HUDEP-2 (cell line): ENCODE data around the gene ALG1.
"Not testable (repeated sequence)": the region's sequence is repeated elsewhere in the genome, so short reads cannot be mapped to it uniquely, and the experiment has no call there.

Experiments used
- DNase-seq, 76 experiments: peaks; one replicate each; lab custom pipeline; 2025; ENCODE audit not compliant: unreplicated experiment in 76 of 76; lab: John Stamatoyannopoulos, UW

The ALG1 gene

DNA sequence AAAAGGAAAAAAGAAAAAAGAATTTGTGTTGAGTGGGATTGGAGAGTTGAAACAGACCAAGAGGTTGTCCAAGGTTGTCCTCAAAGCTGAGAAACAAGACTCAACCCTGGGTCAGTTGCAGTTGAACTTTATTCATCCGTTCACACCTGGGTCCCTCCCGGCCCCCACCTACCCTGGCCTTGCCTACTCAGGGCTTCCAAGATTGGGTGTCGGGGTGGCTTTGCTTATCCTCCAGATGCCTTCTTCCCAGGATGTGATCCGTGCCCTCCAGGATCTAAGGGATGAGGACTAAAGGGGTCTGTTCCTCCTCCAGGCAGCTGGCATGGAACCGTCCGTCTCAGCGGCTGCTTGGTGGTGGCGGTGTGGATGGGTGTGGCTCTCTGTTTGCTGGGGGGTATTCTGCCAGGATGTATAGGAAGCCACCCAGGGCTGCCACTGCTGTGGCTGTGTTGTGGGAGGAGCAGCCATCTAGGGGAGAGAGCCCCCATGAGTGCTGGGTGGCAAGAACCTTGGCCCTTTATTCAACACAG lies 27.6 kb upstream of the ALG1 start:
- DNase-seq, result no peak

DNA sequence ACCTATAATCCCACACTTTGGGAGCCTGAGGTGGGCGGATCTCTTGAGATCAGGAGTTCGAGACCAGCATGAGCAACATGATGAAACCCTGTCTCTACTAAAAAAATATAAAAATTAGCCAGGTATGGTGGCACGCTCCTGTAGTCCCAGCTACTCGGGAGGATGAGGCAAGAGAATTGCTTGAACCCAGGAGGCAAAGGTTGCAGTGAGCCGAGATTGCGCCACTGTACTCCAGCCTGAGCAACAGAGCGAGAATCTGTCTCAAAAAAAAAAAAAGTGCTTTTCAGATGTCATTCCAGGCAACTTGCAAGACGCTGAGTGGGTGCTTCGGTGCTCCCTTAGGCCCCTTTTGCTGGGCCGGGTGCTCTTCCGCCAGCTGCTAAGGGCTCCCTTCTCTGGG lies 27.1 kb upstream of the ALG1 start:
- DNase-seq, result not testable (repeated sequence)

DNA sequence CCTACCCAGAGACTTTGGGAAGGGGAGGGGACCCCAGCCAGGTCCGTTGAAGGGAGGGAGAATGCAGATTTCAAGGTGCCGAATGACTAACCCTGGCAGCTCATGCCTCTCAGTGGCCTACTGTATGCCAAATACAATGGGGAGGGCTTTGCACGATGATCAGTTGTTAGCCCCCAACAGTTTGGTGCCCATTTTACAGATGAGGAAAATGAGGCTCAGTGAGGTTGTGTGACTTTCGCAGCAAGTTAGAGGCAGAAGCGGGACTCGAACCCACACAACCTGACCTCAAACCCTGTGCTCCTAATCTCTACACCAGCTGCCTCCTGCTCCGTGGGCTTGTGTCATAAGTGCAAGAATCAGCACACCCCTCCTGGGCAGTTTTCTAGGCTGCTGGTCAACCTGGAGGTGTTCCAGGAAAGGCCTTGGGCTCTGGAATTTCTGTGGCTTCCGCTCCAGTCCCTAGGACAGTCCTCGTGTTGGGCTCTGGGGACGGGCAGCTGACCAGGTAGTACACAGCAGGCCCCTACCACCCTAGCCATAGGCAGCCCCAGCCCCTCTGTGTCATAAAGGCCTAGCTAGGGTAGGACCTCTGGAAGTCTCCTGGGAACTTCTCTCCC lies 26.0 kb upstream of the ALG1 start:
- no peak for DNase-seq

DNA sequence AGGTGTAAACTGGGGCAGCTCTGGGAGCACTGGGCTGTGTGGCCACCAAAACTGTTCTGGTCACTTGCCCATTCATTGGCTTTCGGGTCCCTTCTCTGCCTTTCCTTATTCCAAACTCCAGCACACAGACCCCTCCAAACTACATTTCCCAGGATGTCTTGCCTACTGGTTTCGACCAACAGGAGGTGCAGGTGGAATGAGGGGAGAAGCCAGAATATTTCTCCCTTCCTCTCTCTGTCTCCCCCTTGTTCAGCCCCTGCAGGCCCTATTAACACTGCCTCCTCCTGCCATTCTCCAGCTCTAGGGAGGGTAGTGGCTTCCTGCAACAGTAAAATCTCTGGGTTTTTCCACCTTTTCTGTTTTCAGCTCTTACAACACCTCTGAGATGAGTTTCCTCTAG lies 24.7 kb upstream of the ALG1 start:
- DNase-seq, result no peak

DNA sequence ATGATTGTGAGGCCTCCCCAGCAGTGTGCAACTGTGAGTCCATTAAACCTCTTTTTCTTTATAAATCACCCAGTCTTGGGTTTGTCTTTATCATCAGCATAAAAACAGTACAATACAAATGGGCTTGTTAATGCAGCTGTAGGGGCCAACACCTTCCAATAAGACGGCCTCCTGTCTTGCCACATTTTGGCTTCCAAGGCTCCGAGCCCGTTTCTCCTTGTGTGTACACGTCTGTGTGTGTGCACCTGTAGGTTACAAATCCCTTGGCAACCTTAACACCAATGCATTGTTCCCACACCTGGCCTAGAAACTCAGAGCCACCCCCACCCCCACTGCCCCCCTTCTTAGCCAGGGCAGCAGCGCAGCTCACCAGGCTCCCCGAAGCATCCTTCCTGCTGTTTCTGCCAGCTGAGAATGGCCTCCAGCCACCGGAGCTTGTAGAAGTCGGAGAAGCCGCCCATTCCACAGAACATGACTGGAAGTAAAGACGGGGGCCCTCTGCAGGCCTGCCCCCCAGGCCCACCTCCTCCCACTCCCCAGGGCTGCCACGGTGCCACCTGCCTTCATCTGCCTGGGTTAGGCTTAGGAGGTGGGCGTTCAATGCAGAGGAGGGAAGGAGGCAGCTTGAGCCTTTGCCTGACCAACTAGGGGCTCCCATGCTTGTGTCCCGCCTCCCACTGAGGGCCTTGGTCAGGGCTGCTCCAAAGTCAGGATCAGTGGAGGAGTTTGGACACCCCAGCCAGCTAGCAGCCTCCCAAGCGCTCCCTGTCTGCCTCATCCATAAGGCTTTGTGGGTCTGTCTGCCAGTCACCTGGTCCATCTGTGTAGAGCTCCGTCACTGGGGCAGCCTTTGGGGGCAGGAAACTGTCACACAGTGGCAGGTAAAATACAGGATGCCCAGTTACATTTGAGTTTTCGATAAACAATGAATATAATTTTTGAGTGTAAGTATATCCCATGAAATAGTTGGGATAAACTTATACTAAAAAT lies 16.5 kb upstream of the ALG1 start:
- DNase-seq, result peak in 1 of 76 experiments; percentile 6

DNA sequence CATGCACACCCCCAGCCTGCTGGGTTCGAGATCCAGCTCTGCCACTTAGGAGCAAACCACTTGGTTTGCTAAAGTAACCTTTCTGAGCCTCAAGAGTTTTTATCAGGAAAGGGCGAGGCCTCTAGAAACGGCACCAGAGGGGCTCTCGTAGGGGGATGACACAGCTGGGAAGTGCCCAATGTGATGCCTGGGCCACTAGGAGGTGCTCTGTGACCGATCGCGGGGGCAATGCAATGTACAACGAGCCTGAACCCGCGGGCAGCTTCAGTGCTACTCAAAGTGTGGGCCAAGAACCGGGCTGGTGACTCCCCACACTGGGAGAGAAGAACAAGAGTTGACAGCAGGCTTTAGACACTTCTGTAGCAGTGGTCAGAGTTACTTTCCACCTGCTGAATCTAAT lies 15.3 kb upstream of the ALG1 start:
- DNase-seq, result peak in 59 of 76 experiments; percentile 14 to 69 (median 44)

DNA sequence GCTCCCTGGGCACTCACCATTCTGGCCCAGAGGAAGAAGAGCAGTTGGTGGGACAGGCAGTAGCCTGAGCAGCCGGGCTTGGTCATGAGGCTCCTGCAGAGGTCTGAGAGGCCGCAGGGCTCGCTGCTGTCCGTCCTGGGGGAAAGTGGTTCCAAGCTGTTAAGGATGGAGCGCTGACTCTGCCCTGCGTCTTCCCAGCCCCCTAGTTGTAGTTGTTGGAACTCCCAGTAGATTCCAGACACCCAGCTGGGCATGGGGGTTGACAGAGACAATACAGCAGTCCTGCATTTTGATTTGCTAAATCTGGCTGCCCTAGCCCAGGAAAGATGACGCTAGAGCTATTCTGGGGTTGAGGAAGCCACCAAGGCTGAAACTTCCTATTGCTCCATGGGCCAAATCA lies 13.2 kb upstream of the ALG1 start:
- no peak for DNase-seq

DNA sequence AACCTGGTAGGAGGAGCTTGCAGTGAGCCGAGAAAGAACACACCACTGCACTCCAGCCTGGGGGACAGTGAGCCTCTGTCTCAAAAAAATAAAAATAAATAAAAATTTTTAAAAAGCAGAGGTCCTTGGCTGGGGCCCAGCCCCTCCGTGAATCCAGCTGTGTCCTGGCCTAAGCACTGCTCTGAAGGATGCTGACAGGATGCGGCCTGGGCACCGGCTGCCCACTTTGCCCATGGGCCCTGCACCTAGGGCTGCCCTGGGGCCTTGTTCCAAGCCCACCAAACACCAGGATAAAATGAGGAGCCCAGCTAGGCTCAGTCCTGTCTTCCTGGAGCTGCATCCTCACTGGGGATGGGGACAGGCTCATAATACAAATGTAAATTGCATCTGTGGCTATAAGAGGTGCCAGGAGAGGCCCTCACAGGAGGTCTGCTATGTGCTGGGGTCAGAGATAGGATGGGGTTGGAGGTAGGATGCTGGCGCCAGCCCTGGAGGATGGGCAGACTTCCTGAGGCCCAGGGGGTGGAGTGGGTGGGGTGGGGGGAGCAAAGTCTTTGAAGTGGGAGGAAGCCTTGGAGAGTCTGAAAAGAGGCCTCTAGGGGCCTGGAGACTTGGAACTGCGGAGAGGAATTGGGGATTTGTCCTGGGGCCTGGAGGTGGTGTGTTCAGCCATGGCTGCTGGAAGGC lies 12.1 kb upstream of the ALG1 start:
- DNase-seq, result no peak

DNA sequence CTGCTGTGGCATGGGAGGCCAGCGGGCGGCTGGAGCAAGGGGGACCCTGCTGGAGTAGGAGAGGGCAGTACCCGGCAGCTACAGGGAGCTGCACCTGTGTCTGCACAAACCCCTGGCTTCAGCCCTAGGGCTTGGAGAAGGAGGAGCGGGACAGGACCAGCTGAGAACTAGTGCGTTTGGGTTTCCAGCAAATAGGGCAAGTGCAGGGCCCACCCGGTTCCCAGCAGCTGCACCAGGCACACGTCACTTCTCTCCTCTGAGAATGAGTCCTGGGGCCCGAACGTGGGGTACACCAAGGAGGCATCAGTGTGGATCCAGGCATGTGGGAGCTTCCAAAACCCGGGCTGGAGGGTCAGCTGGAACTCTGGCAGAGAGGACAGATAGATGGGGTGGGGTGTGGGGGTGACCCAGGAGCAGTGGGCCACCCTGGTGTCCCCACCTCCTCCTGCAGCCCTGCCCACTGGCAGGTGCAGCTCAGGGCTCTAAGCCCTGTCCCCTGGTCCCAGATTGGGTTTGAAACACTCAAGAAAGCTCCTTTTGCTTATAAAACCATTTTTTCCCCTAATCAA lies 11.5 kb upstream of the ALG1 start:
- no peak for DNase-seq

DNA sequence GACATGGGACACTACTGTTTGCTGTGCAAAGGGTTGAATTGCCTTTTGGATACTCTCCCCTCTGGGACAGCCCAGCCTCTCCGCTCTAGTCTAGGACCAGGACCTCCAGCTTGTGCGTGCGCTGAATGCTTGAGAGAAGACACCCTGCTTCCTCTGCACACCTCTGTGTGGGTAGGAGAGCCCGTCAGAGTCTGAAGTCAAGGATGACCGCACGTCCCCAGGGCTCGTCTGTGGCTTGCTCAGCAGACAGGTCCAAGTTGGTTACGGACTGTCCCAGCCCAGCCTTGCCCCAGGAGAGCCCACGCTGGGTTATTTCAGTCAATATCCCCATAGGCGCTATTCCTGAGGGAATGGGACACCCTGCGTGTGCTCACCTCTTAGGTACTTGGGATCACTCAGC lies 9.6 kb upstream of the ALG1 start:
- no peak for DNase-seq

DNA sequence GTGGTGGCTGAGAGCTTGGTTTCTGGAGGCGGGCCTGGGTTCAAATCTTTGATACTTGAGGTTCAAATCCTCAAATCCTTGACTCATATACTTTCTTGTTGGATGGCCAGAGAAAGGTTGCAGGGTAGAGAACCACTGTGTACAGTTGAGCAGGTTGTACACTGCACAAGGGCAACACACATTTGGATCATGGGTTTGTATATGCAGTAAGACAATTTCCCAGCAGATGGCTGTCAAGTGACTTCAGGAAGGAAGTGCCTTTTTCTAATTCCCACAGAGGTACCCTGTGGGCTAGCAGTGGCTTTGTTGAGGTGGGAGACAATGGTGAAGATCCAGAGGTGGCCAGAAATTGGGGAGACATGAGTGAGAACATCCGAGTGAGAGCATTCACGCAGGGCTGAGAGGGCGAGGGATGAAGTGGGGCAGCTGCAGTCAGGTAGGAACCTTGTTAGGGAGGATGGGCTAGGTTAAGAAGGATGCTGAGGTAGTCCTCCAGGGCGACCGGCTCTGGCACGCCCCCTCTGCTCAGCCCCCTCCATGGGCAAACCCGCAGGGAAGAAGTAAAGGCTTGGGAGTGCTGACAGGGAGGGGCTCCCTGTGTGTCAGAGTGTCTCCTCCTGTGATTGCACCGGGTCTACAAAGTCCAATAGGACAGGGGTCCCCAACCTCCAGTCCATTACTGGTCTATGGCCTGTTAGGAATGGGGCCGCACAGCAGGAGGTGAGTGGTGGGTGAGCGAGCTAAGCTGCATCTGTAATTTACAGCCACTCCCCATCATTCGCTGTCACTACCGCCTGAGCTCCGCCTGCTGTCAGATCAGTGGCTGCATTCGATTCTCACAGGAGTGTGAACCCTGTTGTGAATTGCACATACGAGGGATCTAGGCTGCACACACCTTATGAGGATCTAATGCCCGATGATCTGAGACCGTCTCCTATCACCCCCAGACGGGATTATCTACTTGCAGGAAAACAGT lies 8.6 kb upstream of the ALG1 start:
- no peak for DNase-seq

DNA sequence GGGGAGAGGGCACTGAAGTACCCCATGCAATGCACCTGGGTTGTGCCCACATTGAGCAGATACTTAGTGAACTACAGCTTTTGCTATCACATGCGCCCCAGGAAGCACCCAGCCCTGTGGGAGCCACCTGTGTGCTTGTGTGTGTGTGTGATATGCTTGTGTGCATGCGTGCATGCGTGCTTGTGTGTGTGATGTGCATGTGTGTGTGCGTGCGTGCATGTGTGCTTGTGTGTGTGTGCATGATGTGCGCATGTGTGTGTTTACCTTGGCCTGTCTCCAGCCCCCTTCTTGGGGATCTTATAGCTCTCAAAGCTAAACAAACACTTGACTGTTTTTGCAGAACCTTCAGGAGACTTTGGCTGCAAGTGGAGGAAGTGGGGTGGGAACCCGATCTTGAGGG lies 6.7 kb upstream of the ALG1 start:
- no peak for DNase-seq

DNA sequence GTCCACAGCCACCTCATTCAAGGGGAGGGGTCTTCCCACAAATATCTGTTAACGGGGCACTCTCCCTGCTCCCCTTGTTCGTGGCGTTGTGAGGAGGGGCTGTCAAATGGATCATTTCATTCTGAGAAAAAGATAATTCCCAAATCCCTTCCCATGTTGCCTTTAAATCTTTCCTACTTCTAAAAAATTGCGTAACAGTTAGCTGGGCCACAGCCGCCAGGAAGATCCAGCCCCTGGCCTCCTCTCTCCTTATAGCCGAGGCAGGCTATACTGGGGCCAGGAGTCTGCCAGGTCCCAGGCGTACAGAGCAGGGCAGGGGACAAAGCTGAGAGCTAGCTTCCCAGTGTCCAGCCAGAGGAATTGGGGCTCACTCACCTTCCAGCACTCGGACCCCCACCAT lies 6.3 kb upstream of the ALG1 start:
- DNase-seq, result no peak

DNA sequence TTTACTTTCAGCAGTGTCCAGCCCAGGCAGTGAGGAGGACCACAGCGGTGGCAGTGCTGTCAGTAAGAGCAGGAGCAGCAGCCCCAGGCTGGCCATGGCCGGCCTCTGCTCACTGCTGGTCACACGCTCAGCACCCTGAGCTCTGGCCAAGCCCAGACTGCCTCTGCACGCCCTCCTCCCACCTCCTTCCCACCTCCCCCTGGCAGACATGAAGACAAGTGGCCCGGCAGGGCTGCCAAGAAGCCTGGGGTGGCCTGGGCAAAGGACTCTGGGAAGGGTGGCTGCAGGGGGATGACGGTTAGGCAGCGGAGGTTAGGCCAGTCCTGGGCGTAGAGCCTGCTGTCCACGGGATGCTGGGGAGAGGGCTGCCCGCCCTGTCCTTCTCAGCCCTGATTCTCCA lies 5.8 kb upstream of the ALG1 start, which contains the start of gene C16orf89:
Gene C16orf89, minus strand, starts transcription at position 144 of the 400 bp plus-strand sequence. Its CDS starts 48 bp downstream, at position 96.
- no peak for DNase-seq

DNA sequence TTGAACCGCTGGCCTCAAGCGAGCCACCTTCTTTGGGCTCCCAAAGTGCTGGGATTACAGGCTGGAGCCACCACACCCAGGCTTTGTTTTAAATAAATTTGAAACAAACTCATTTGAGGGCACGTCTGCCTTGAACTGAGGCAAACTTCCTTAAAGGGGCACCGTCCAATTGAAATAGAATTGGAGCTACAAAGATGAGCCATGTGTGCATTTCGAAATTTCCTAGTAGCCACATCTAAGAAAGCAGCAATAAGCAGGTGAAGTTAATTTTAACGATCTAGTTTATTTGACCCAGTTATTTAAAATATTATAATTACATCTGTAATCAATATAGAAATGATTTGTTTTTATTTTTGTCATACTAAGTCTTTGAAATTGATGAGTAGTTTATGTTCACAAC lies 5.1 kb upstream of the ALG1 start:
- DNase-seq, result no peak

DNA sequence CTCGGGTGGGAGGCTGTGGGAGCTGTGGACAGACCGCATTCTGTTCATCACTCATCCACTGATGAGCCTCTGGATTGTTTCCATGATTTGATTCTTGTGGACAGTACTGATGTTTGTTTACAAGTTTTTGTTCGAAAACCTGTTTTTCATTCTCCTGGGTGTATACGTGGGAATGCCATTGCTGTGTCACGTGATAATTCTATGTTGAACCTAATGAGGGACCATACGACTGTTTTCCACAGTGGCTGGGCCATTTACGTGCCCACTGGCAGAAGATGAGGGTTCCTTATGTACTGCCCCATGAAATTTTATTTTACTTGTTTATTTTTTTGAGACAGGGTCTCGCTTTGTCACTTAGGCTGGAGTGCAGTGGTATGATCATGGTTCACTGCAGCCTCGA lies 2.6 kb upstream of the ALG1 start:
- no peak for DNase-seq

DNA sequence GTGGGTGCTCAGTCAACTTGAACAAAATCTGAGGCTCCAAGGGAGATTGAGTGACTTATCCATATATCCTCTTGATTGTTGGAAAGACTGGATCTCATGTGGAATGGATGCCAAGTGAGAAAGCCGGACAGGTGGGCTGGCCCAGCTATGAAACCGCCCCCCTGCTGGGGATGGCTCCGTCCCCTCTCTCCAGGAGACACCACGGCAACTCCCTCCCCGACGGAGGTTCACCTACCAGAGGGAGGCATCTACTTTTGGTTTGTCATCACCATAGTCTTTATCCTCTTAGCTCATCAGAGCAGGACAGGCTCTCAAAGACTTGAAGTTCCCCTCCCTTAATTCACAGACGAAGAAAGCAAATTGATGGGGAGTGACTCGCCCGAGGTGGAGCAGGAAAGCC lies 1.8 kb upstream of the ALG1 start:
- DNase-seq, result no peak

DNA sequence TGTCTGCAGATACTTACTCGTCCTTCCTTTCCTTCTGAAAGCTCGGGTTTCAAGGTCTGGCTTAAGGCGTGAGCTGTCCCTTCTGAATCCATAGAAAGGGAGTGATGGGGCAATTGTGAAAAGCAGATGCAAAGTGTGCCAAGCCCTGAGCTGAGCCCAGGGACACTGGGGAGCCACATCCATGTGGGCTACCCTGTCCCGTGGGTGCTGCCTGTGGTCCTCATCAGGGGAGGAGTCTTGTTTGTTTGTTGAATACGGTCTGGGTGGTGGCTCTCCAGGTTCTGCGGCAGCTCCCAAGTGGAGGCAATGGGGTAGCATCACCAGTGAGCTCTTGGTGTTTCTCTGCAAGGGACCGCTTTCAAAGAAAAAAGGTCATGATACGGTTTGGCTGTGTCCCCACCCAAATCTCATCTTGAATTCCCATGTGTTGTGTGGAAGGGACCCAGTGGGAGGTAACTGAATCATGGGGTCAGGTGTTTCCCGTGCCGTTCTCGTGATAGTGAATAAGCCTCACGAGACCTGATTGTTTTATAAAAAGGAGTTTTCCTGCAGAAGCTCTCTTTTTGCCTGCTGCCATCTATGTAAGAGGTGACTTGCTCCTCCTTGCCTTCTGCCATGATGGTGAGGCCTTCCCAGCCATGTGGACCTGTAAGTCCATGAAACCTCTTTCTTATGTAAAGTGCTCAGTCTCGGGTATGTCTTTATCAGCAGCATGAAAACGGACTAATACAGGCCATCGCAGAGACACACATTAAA lies 1.0 kb upstream of the ALG1 start:
- DNase-seq, result no peak

DNA sequence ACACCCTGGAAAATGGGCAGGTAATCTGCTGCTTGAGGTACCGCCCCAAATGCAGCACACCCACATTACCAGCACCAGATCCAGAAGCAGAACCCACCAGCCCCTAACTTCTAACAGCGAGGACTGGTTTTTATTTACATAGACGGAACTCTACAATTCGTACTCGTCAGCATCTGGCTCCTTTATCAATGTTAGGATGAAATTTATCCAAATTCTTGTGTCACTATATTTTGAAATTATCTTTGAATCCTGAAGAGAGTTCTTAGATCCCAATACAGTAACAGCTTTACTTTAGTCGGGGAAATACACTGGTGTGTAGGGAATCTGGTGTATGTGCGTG lies 332 bp upstream of the ALG1 start:
- no peak for DNase-seq
